Measurements from ENCODE around the gene CPZ. TPM values are rescaled to one million over a fixed set of nuclear protein-coding genes. Genes with fewer than 3 reads are reported as not detected.

The CPZ gene
- total and polyA plus RNA-seq, 2 of the 4 experiments (the other 2 are of a cell fraction) = 0.90 to 10.3 TPM

GRCh38 chr4:8607603-8608481, 15.3 kb downstream of the CPZ start:
- TF ChIP-seq ELK1 (IDR thresholded peaks at IDR 0.05; ENCODE audit: borderline replicate concordance, low read depth, low read length) (no peak), MAZ (IDR thresholded peaks at IDR 0.05; ENCODE audit: borderline replicate concordance, low read depth, low read length) (no peak), BHLHE40 (IDR thresholded peaks at IDR 0.05; ENCODE audit: low read depth, low read length) (peak; percentile 61; the same call in 1 of the 2 replicates), RAD21 (IDR thresholded peaks at IDR 0.05; ENCODE audit: low read length) (peak; percentile 66), SMC3 (IDR thresholded peaks at IDR 0.05; ENCODE audit: low read depth, low read length) (peak; percentile 33; the same call in 1 of the 2 replicates)
- TF ChIP-seq, protein P1, sequence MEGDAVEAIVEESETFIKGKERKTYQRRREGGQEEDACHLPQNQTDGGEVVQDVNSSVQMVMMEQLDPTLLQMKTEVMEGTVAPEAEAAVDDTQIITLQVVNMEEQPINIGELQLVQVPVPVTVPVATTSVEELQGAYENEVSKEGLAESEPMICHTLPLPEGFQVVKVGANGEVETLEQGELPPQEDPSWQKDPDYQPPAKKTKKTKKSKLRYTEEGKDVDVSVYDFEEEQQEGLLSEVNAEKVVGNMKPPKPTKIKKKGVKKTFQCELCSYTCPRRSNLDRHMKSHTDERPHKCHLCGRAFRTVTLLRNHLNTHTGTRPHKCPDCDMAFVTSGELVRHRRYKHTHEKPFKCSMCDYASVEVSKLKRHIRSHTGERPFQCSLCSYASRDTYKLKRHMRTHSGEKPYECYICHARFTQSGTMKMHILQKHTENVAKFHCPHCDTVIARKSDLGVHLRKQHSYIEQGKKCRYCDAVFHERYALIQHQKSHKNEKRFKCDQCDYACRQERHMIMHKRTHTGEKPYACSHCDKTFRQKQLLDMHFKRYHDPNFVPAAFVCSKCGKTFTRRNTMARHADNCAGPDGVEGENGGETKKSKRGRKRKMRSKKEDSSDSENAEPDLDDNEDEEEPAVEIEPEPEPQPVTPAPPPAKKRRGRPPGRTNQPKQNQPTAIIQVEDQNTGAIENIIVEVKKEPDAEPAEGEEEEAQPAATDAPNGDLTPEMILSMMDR (conservative IDR thresholded peaks at IDR 0.05; ENCODE audit: low read depth, low read length) = peak; percentile 74
- ChIA-PET CTCF (interaction anchor here (0.6 to 1.2 kb wide), 3 partner anchors 9 to 12 kb away, joined by 3 to 5 read pairs (median 3); no protein-coding TSS in a partner anchor), POLR2A (ENCODE audit: unreplicated experiment) (no interaction called here)
- Histone ChIP-seq H3K79me1 (ENCODE audit: low read depth in 1 of 2, low read length in 2 of 2) (no peaks in the 10 kb centered on the region), H3K14ac (replicated peaks; ENCODE audit: low read depth, low read length) (no peak overlapping the region), H4K91ac (ENCODE audit: insufficient read depth, low read depth, low read length) (no peak overlapping the region), H3K56ac (ENCODE audit: extremely low read depth, insufficient read depth, low read length) (no peak overlapping the region), H2BK20ac (ENCODE audit: low read depth, low read length) (no peak overlapping the region), H3K9me3 (ENCODE audit: control insufficient read depth, insufficient read depth, low read length) (no peaks in the 10 kb centered on the region), H4K20me1 (ENCODE audit: insufficient read depth, low read length) (no peaks in the 10 kb centered on the region), H3K4ac (ENCODE audit: low read depth, low read length) (no peak overlapping the region), H2BK15ac (ENCODE audit: low read depth, low read length) (no peak overlapping the region), H3K4me2 (ENCODE audit: low read depth, low read length) (no peak overlapping the region), H2AK9ac (replicated peaks; ENCODE audit: low read depth, low read length, poor library complexity) (peak overlapping the region; percentile 50), H3K36me3 (ENCODE audit: control insufficient read depth, insufficient read depth, low read length) (peaks cover 53% of the 10 kb centered on the region; the same call in 1 of the 2 replicates), H3K9ac (ENCODE audit: low read depth, low read length) (no peak overlapping the region), H2BK120ac (ENCODE audit: low read depth, low read length) (no peak overlapping the region), H3K9me1 (ENCODE audit: insufficient read depth, low read length) (no peaks in the 10 kb centered on the region), H3K23ac (ENCODE audit: low read depth, low read length) (no peak overlapping the region), H3K4me3 (ENCODE audit: insufficient read depth, low read depth, low read length) (no peak overlapping the region), H4K8ac (ENCODE audit: low read depth in 2 of 2, low read length in 2 of 2) (no peak overlapping the region), H3K27me3 (ENCODE audit: control insufficient read depth, insufficient read depth, low read length) (no peaks in the 10 kb centered on the region; the same call in 1 of the 2 replicates), H2AK5ac (ENCODE audit: low read depth, low read length) (no peak overlapping the region), H2AFZ (replicated peaks; ENCODE audit: low read length, poor library complexity) (peak overlapping the region; percentile 61), H3K4me1 (ENCODE audit: control insufficient read depth, insufficient read depth, low read length) (no peaks in the 10 kb centered on the region), H3K18ac (ENCODE audit: low read depth, low read length) (no peak overlapping the region), H3K27ac (ENCODE audit: insufficient read depth, low read length) (no peak overlapping the region), H4K5ac (ENCODE audit: low read depth, low read length) (no peak overlapping the region), H2BK5ac (ENCODE audit: low read depth, low read length, poor library complexity, severe bottlenecking) (no peak overlapping the region)
- 29% methylated on average over 7 of the region's 42 CpGs; no CpG with 5 or more reads in 1 of the 2 experiments for WGBS, 2 experiments (ENCODE audit: extremely low coverage in 2 of 2, insufficient read length in 1 of 2)
- no TSS peak for BruUV-seq (replicated peaks)
- no peak for DNase-seq
- intact Hi-C loops (cut with micrococcal nuclease) (no loop called here), in situ Hi-C loops (cut with MboI; ENCODE audit: low sequenced_read_pairs) (loop anchor here (25.0 kb wide), 1 partner anchor 396 kb away; no protein-coding TSS in a partner anchor), dilution Hi-C loops (cut with HindIII; ENCODE audit: low sequenced_read_pairs, unreplicated experiment) (no loop called here)
- peak; percentile 88 for ATAC-seq (ENCODE audit: low read depth)
